Chondrocyte (in vitro differentiated cells): Measurements from ENCODE around the gene RHPN2. TPM values are rescaled to one million over a fixed set of nuclear protein-coding genes. Genes with fewer than 3 reads are reported as not detected.

Source experiments
- DNase-seq: peaks from one replicate; pipeline ENCODE4 v3.0.0; 2021; ENCODE audit warnings: mixed read lengths, low spot score
- H3K27ac Mint-ChIP-seq: one replicate; pipeline ENCODE4 v1.8.0; 2021; ENCODE audit warnings: mild to moderate bottlenecking, moderate library complexity, mixed read lengths; ENCODE audit not compliant: unreplicated experiment
- H3K27me3 Mint-ChIP-seq: 2 replicates; pipeline ENCODE4 v1.8.0; 2021; ENCODE audit warnings: low read depth, mixed read lengths
- H3K36me3 Mint-ChIP-seq: 2 replicates; pipeline ENCODE4 v1.8.0; 2021; ENCODE audit warnings: low read depth, mixed read lengths
- H3K4me1 Mint-ChIP-seq: 2 replicates; pipeline ENCODE4 v1.8.0; 2021; ENCODE audit warnings: low read depth, mild to moderate bottlenecking, mixed read lengths
- H3K4me3 Mint-ChIP-seq: one replicate; pipeline ENCODE4 v1.8.0; 2021; ENCODE audit warnings: mild to moderate bottlenecking, moderate library complexity, mixed read lengths; ENCODE audit not compliant: unreplicated experiment
- H3K9me3 Mint-ChIP-seq: 2 replicates; pipeline ENCODE4 v1.8.0; 2021; ENCODE audit warnings: low read depth, mixed read lengths
- CTCF ChIP-seq: fragments of 200-600 bp; sonication (generic); IDR thresholded peaks from 2 replicates; pipeline ENCODE4 v1.5.0; 2021; ENCODE audit warnings: antibody characterized with exemption, mild to moderate bottlenecking, moderate library complexity
- total RNA-seq: library from RNA; stranded (reverse); gene quantifications from 3 replicates; pipeline ENCODE4 v1.2.1, GENCODE V29; 2021

The RHPN2 gene
- total RNA-seq, 1 donor from 2014 or later = 8.5 TPM

- Mint-ChIP-seq H3K27me3 (no peaks in the 10 kb centered on the region), H3K27ac (no peak overlapping the region), H3K9me3 (no peaks in the 10 kb centered on the region), H3K36me3 (peaks cover 29% of the 10 kb centered on the region), H3K4me1 (no peaks in the 10 kb centered on the region), H3K4me3 (no peak overlapping the region)
- DNase-seq = peak; percentile 77
- TF ChIP-seq CTCF = no peak
Observed at GRCh38 chr19:32936065-32936464, 128.6 kb downstream of the RHPN2 start.

- Mint-ChIP-seq H3K27me3 (no peaks in the 10 kb centered on the region), H3K4me3 (no peak overlapping the region), H3K27ac (no peak overlapping the region), H3K9me3 (no peaks in the 10 kb centered on the region), H3K4me1 (no peaks in the 10 kb centered on the region), H3K36me3 (peaks cover 29% of the 10 kb centered on the region)
- no peak for TF ChIP-seq CTCF
- peak; percentile 68 for DNase-seq
Observed at GRCh38 chr19:32935629-32936028, 129.1 kb downstream of the RHPN2 start.

GRCh38 chr19:32933571-32933970 is 131.1 kb downstream of the RHPN2 start:
- H3K27ac Mint-ChIP-seq = no peak overlapping the region
- H3K4me1 Mint-ChIP-seq = no peaks in the 10 kb centered on the region
- DNase-seq = no peak
- peaks cover 40% of the 10 kb centered on the region for H3K36me3 Mint-ChIP-seq
- H3K9me3 Mint-ChIP-seq = peaks cover 5% of the 10 kb centered on the region
- no peak overlapping the region for H3K4me3 Mint-ChIP-seq
- no peak for TF ChIP-seq CTCF
- no peaks in the 10 kb centered on the region for H3K27me3 Mint-ChIP-seq

- H3K4me1 Mint-ChIP-seq = no peaks in the 10 kb centered on the region
- no peaks in the 10 kb centered on the region for H3K27me3 Mint-ChIP-seq
- H3K36me3 Mint-ChIP-seq = peaks cover 45% of the 10 kb centered on the region
- no peak overlapping the region for H3K4me3 Mint-ChIP-seq
- peaks cover 10% of the 10 kb centered on the region for H3K9me3 Mint-ChIP-seq
- DNase-seq = no peak
- no peak for TF ChIP-seq CTCF
- no peak overlapping the region for H3K27ac Mint-ChIP-seq
Observed at GRCh38 chr19:32930567-32930966, 134.1 kb downstream of the RHPN2 start.

- no peaks in the 10 kb centered on the region for H3K4me1 Mint-ChIP-seq
Observed at GRCh38 chr19:32928806-32929205, 135.9 kb downstream of the RHPN2 start.

More at GRCh38 chr19:32928806-32929205, 135.9 kb downstream of the RHPN2 start:
- Mint-ChIP-seq H3K27ac (no peak overlapping the region), H3K4me3 (no peak overlapping the region), H3K36me3 (peaks cover 42% of the 10 kb centered on the region), H3K9me3 (peaks cover 10% of the 10 kb centered on the region), H3K27me3 (no peaks in the 10 kb centered on the region)
- no peak for TF ChIP-seq CTCF
- DNase-seq = no peak

Other genes with a start within 250 kb of the RHPN2 start
- 0.35 to 0.60 TPM (median 0.41 TPM) in 3 replicates for gene SLC7A9, start 195.1 kb downstream of the RHPN2 start, total RNA-seq
- 28.7 to 31.8 TPM (median 29.8 TPM) in 3 replicates for gene CEP89, start 92.9 kb downstream of the RHPN2 start, total RNA-seq
- 3.2 to 5.4 TPM (median 5.1 TPM) in 3 replicates for gene FAAP24, start 92.6 kb downstream of the RHPN2 start, total RNA-seq
- 6.3 to 8.7 TPM (median 7.1 TPM) in 3 replicates for gene GPATCH1, start 16.3 kb upstream of the RHPN2 start, total RNA-seq
- not detected in 3 replicates for gene WDR88, start 67.2 kb upstream of the RHPN2 start, total RNA-seq
- gene LRP3, start 129.4 kb upstream of the RHPN2 start, total RNA-seq = 31.2 to 36.4 TPM (median 33.2 TPM) in 3 replicates
- not detected in 3 replicates for gene SLC7A10, start 161.0 kb upstream of the RHPN2 start, total RNA-seq
- 0.56 to 2.2 TPM (median 1.7 TPM) in 3 replicates for gene CEBPA, start 237.6 kb upstream of the RHPN2 start, total RNA-seq